A673 (cell line): ENCODE measurements around the gene ASB3. TPM values are rescaled to one million over a fixed set of nuclear protein-coding genes. Genes with fewer than 3 reads are reported as not detected.

Source experiments
- BruUV-seq: library from RNA; stranded (reverse); fragments of 400-500 nt; replicated peaks from 2 replicates; lab custom pipeline; 2021; lab: Mats Ljungman, UMichigan
- CTCF ChIA-PET: fragments of 300-600 bp; sonication (Branson Sonifier 250); formaldehyde crosslinking; loops from one replicate; lab custom pipeline; 2022; ENCODE audit warnings: antibody characterized with exemption; lab: Charles Lee
- POLR2A ChIA-PET: fragments of 300-600 bp; sonication (Branson Sonifier 250); formaldehyde crosslinking; loops from one replicate; lab custom pipeline; 2022; ENCODE audit warnings: antibody characterized with exemption; ENCODE audit not compliant: low non-redundant PET; lab: Charles Lee
- DNase-seq: peaks from one replicate; pipeline ENCODE4 v3.0.0-alpha.2; 2015; ENCODE audit warnings: low spot score
- H3K27ac ChIP-seq: fragments of 200-600 bp; sonication (generic); 2 replicates; pipeline ENCODE4 v1.5.1; 2016; ENCODE audit warnings: mixed run types, low read depth, mild to moderate bottlenecking, mixed read lengths, antibody characterized with exemption, low read length; ENCODE audit not compliant: poor library complexity, severe bottlenecking
- H3K27me3 ChIP-seq: fragments of 200-600 bp; sonication (generic); replicated peaks from 2 replicates; pipeline ENCODE4 v1.6.1; 2017; ENCODE audit warnings: mixed run types, low read depth, mild to moderate bottlenecking, mixed read lengths, antibody characterized with exemption, low read length; ENCODE audit not compliant: insufficient read depth, poor library complexity
- H3K36me3 ChIP-seq: fragments of 200-600 bp; sonication (generic); 2 replicates; pipeline ENCODE4 v1.6.1; 2016; ENCODE audit warnings: mixed run types, mild to moderate bottlenecking, mixed read lengths, antibody characterized with exemption, low read length; ENCODE audit not compliant: insufficient read depth, poor library complexity, severe bottlenecking
- H3K4me1 ChIP-seq: fragments of 200-600 bp; sonication (generic); 2 replicates; pipeline ENCODE4 v1.6.1; 2017; ENCODE audit warnings: mixed run types, mild to moderate bottlenecking, mixed read lengths, antibody characterized with exemption, low read length; ENCODE audit not compliant: insufficient read depth, poor library complexity, severe bottlenecking
- H3K4me3 ChIP-seq: fragments of 200-600 bp; sonication (generic); 2 replicates; pipeline ENCODE4 v1.5.1; 2016; ENCODE audit warnings: low read depth, mixed run types, mild to moderate bottlenecking, mixed read lengths, low read length; ENCODE audit not compliant: poor library complexity, severe bottlenecking
- H3K9me3 ChIP-seq: fragments of 200-600 bp; sonication (generic); 2 replicates; pipeline ENCODE4 v1.6.1; 2016; ENCODE audit warnings: mixed run types, low read depth, mild to moderate bottlenecking, mixed read lengths, antibody characterized with exemption, low read length; ENCODE audit not compliant: poor library complexity, severe bottlenecking
- EZH2 ChIP-seq: fragments of 200-600 bp; sonication (generic); IDR thresholded peaks from 2 replicates; pipeline ENCODE4 v1.6.1; 2017; ENCODE audit warnings: borderline replicate concordance, low read depth, mild to moderate bottlenecking, mixed read lengths, antibody characterized with exemption, low read length; ENCODE audit not compliant: poor library complexity, severe bottlenecking
- intact Hi-C: fragments of 100-400 bp; cut with micrococcal nuclease; formaldehyde crosslinking; loops from one replicate; pipeline ENCODE4 v1.10.0; 2022; ENCODE audit not compliant: unreplicated experiment
- total RNA-seq: library from RNA; stranded (reverse); gene quantifications from 2 replicates; pipeline ENCODE4 v1.2.3, GENCODE V29; 2021
- TF ChIP-seq, protein P1 (sequence below): fragments of 300-800, 200-600 bp; sonication (generic); conservative IDR thresholded peaks from 2 replicates; pipeline ENCODE4 v1.5.1; 2017; ENCODE audit warnings: low read depth, mild to moderate bottlenecking, antibody characterized with exemption, low read length, moderate library complexity, mixed read lengths

Gene ASB3
- total RNA-seq, 1 experiment from 2014 or later = 18.7 TPM

DNA sequence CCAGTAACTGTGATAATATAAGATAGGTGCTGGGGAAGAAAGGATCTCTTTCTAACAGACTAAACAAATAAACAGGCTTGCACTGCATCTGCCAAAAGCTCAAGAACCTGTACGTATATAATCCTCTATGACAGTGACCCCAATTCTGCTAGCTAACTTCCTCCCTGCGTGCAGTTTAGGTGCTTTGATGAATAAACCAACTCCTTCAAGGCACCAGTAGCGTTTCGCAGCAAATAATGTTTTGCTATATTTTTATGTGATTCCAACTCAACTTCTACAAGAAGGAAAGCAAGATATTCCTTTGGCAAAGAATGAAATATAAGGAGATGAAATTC lies 154.7 kb downstream of the ASB3 start:
- Histone ChIP-seq H3K36me3 (no peaks in the 10 kb centered on the region), H3K4me3 (no peak overlapping the region), H3K27me3 (no peaks in the 10 kb centered on the region), H3K27ac (no peak overlapping the region), H3K9me3 (no peaks in the 10 kb centered on the region), H3K4me1 (peaks cover 5% of the 10 kb centered on the region)
- TF ChIP-seq, protein P1, sequence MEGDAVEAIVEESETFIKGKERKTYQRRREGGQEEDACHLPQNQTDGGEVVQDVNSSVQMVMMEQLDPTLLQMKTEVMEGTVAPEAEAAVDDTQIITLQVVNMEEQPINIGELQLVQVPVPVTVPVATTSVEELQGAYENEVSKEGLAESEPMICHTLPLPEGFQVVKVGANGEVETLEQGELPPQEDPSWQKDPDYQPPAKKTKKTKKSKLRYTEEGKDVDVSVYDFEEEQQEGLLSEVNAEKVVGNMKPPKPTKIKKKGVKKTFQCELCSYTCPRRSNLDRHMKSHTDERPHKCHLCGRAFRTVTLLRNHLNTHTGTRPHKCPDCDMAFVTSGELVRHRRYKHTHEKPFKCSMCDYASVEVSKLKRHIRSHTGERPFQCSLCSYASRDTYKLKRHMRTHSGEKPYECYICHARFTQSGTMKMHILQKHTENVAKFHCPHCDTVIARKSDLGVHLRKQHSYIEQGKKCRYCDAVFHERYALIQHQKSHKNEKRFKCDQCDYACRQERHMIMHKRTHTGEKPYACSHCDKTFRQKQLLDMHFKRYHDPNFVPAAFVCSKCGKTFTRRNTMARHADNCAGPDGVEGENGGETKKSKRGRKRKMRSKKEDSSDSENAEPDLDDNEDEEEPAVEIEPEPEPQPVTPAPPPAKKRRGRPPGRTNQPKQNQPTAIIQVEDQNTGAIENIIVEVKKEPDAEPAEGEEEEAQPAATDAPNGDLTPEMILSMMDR = no peak
- no peak for TF ChIP-seq EZH2
- POLR2A ChIA-PET = no interaction called here
- no TSS peak for BruUV-seq
- no peak for DNase-seq
- intact Hi-C loops = no loop called here
- CTCF ChIA-PET = no interaction called here

GRCh38 chr2:53631313-53632125 lies 155.2 kb downstream of the ASB3 start:
- TF ChIP-seq, protein P1 = no peak
- TF ChIP-seq EZH2 = no peak
- no peaks in the 10 kb centered on the region for H3K9me3 ChIP-seq
- intact Hi-C loops = no loop called here
- no peaks in the 10 kb centered on the region for H3K27me3 ChIP-seq
- no peak for DNase-seq
- no peak overlapping the region for H3K27ac ChIP-seq
- CTCF ChIA-PET = no interaction called here
- H3K4me1 ChIP-seq = peaks cover 5% of the 10 kb centered on the region
- H3K4me3 ChIP-seq = no peak overlapping the region
- H3K36me3 ChIP-seq = no peaks in the 10 kb centered on the region
- POLR2A ChIA-PET = no interaction called here
- BruUV-seq = no TSS peak

GRCh38 chr2:53630026-53630606 lies 156.6 kb downstream of the ASB3 start:
- Histone ChIP-seq H3K27ac (no peak overlapping the region), H3K36me3 (no peaks in the 10 kb centered on the region), H3K27me3 (no peaks in the 10 kb centered on the region), H3K4me3 (no peak overlapping the region), H3K4me1 (no peaks in the 10 kb centered on the region), H3K9me3 (no peaks in the 10 kb centered on the region)
- ChIA-PET CTCF (no interaction called here), POLR2A (no interaction called here)
- no peak for DNase-seq
- intact Hi-C loops = no loop called here
- no TSS peak for BruUV-seq
- no peak for TF ChIP-seq EZH2
- TF ChIP-seq, protein P1 = no peak
